SIG-M5 treated with dmso at 0.1 percent for 504 hours (cell line): Measurements from ENCODE around the gene CALR3.
"Not testable (repeated sequence)": the region's sequence is repeated elsewhere in the genome, so short reads cannot be mapped to it uniquely, and the experiment has no call there.

Experiments
- DNase-seq: peaks from one replicate; lab custom pipeline; 2025; ENCODE audit not compliant: unreplicated experiment; lab: John Stamatoyannopoulos, UW

The CALR3 gene

DNA sequence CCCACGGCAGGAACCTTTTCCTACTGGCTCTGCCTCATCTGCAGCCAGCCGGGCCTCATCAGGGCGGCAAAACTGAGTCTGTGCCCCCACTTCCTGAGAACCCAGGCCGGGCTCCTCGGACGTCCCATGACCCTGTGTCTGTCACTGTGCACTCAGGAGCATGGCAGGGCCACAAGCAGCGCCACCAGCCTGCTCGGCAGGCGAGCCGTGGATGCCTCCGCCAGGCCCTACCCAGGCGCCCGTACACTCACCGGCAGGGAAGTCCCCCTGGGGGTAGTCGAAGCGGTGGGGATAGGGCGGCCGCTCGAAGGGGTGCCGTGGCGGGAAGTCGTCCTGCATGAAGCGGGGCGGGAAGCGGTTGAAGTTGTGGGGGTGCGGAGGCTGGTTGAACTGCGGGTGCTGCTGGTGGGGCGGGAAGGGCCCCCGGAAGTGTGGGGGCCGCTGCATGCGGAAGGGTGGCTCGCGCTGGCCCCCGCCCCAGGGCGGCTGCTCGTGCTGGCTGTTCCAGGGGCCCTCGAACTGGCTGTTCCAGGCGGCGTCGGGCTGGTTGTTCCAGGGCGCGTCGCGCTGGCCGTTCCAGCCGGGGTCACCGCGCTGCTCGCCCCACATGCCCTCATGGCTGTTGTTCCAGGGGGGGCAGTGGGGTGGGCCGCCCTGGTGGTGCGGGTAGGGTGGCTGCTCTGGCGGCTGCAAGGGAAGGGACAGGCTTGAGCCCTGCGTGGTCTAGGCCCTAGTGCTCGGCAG is 29.2 kb upstream of the CALR3 start:
- no peak for DNase-seq

DNA sequence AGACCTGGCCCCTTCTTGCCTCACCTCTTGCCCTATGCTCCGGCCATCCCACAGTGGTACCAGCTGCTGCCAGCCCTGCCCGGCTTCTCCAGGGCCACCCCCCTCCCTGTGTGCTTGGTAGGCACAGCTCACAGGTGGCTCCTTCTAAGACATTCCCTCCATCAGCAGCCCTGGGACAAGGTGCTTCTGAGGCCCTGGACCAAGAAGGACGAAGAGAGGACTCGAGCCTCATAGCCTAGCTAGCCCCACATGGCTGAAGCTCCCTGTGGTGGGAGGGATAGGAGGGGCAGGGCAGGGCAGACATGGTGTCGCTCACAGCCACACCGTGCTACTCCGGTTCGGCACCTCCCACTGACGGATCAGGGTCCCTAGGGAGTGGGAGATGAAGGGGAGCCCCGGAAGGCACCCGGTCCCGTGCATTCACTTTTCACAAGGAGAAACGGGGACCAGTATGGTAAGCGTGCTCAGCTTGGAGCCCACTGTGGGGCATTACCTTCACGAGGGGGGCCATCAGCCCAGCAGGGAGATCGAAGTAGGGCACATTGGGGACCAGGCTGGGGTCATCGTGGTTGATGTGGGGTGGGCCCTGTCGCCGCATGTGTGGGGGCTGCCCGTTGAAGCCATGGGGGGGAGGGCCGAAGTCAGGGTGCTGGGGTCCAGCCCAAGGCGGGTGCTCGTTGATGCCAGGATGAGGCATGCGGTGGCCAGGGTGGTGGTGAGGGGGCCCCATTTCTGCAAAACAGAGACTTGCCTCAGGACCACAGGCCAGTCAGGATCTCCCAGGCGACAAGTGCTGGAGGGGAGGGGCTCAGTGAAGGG is 26.8 kb upstream of the CALR3 start:
- DNase-seq, result no peak

DNA sequence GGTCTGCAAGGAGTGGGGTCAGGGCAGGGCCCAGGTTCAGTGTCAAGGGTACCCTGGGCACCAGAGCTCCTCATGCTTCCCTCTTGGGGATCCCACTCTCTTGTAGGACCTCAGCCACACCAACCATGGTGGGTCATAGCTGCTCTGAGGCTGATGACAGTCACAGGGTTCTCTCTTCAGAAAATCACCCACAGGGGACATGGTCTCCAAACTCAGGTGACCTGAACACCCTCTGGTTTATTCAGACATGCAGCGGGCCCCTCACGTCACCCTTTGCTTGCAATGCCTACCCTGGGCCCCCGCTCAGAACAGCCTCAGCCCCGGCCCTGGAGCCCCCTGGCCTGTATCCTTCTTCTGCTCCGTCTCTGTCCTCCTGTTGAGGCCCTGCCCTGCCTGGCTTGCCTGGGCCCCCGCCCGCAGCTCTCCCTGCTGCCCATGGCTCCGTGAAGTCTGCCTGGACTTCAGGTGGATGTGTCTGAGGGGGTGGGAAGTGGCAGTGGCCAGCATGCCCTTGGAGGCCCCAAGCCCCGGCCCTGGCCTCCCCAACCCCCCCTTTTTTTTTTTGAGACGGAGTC is 25.8 kb upstream of the CALR3 start:
- no peak for DNase-seq

DNA sequence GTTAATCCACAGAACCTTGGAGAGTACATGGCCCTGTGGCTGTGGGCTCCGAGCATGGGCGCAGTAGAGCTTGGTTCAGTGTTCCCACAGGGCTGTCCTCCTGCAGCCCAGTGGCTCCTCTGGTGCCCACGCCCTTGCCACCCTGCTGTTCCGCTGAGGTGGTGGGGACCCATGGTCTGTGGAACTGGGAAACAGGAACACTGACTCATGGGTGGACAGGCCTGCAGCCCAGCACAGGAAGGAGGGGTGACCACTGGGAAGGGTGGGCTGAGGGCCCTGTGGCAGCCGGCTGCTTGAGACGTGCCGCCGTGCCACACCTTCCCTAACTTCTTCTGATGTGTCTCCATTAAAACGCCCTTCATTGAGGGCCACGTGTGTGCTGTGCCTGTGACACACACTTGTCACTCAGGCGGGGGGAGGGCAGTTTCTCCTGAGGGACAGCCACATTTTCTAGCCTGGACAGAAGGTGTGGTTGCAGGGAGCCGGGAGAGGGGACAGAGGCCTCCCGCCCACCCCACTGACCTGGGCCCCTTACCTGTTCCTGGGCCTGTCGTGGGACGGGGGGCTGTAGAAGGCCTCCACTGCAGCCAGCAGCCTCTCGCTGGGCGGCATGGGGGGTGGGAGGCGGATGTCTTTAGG is 25.1 kb upstream of the CALR3 start:
- no peak for DNase-seq

DNA sequence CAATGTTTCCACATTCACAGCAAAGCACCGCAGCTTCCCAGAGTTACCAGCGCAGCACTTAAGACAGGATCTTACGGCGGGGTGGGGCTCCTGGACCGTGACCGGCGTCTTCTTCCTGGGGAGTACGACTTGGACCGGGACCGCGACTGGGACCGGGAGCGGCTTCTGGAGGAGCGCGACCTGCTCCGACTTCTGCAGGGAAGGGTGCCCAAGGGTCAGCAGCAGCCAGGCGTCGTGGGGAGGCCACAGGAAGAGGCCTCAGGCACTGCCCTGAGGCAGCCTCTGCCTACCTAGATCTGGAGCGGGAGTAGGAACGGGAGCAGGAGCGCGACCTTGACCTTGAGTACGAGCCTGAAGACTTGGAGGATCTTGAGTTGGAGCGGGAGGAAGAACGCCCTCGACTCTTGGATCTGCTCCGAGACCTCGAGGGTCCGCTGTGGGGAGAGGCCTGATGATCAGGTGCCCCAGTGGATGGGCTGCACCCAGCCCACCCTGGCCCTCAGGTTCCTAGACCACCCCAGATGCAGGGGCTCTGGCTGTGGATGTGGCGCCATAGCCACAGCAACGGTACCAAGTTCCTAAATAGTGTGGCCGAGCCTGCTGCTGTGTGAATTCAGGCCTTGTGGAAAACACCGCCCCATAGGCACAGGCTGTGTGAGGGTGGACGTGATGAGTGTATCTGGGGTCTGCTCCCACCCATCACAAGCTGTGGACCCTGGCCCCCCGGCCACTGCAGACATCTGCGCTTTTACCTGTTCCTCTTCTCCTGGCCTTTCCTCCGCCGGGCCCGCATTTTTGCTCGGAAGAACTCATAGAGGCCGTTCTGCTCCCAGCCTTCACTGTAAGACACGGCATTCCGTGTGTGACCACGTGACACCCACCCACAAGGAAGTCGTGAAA is 24.4 kb upstream of the CALR3 start:
- DNase-seq, result no peak

DNA sequence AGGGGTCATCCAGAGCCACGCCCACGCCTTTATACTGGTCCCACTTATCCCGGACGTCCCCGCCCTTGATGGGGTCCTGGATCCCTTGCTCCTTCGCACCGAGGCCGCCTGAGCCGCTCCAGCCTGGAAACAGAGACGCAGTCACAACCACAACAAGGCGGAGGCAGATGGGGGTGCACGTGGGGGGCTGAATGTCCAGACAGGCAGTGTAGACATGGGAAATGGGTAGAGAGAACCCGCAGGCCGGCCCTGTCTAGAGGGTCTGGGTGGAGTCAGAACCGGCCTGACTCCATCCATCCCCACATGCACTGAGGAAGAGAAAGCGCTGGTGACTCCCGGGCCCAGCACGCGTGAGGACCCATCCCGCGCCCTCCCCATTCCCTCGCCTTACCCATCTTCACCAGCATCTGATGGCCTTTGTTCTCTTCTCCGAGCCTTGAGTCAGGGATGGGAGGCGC is 23.3 kb upstream of the CALR3 start:
- DNase-seq, result no peak

DNA sequence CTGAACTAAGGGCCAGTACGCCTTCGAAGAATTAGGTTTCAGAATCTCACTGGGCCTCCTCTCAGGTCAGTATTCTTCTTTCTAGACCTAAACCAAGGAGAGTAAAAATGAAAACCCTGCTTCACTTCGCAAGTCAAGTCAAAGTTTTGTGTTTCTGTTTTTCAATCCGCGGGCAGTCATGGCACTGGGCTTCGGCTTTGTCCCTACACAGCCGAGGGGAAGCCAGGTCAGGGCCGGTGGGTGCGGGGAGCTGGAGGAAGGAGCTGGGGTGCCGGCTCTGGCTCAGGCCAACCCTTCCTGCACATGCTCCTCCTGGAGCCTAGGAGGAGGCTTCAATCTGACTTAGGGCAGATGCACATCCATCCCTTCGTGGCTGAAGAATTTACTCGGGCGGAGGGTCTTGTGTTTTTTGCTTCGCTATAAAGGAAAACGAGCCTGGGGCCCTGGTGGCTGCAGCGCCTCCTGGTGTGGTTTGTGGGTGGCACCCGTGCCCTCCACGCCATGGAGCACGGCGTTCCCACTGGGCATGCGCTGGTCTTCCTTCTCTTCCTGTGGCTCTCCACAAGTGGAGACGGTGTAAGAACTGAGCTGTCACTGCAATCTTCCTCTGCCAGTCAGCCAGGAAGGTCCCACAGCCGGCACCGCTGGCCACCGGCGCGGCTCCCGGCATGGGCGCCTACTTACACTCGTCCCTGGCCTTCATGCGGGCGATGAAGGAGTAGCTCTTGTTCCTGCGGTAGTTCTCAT is 22.7 kb upstream of the CALR3 start:
- DNase-seq, result no peak

DNA sequence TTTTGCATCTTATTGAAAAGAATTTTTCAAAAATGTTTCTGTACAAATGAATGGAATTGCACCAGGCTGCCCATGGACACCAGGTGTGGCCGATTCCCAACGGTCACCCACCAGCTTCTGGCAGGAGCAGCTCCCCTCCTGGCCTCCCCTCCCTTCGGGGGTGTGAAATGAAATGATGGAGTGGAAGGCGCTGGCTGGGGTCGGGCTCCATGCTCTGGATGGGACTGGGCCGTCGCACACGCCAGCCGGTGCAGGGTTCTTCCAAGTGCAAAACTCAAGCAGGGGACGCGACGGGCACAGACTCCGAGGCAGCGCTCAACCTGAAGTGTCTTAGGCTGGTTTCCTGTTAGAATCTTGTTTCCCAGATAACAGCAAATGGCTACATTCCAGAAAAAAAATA is 22.1 kb upstream of the CALR3 start:
- no peak for DNase-seq

DNA sequence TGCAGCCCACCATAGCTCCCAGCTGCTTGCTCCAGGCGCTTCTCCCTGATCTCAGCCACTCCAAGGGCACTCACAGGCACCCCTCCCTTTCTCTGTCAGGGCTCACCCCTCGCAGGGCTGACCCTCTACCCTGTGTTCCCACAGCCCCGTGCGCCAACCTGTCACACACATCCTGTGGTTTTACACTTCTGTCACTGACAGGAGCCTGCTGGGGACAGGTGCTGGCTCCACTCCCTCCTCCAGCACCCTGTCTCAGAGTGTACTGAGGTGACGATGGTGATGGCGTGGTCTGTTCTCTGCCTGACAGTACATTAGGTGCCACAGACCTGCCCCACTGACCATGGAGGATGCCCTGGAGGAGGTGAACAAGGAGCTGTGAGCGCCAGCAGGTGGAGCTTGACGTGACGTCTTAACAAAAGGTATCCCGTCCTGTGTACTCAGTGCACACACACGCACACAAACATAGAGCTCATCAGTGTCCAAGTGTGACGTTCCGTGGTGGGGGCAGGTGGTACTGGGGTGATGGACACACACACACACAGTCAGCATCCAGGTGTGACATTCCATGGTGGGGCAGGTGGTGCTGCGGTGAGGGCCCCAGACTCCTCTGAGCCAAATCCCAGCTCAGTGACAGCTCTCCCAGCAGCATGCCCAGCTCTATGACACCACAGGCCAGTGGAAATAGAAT is 21.1 kb upstream of the CALR3 start:
- no peak for DNase-seq

DNA sequence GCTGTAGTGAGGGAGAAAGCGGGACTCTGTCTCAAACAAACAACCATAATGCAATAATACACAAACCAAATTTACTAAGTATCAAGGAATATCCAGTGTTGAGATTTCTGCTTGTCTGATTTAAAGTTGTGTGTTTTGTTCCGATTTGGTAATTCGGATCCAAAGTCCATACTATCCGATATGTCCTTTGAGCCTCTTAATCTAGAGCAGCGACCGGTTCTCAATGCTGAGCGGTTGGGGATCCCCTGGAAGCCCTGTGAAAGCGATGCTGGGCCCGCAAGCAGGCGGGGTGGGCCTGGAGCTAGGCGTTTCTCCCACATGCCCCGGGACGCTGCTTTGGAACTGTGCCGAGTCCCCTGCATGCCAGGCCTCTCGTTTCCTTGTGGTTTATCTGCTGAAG is 20.4 kb upstream of the CALR3 start:
- DNase-seq, result no peak

DNA sequence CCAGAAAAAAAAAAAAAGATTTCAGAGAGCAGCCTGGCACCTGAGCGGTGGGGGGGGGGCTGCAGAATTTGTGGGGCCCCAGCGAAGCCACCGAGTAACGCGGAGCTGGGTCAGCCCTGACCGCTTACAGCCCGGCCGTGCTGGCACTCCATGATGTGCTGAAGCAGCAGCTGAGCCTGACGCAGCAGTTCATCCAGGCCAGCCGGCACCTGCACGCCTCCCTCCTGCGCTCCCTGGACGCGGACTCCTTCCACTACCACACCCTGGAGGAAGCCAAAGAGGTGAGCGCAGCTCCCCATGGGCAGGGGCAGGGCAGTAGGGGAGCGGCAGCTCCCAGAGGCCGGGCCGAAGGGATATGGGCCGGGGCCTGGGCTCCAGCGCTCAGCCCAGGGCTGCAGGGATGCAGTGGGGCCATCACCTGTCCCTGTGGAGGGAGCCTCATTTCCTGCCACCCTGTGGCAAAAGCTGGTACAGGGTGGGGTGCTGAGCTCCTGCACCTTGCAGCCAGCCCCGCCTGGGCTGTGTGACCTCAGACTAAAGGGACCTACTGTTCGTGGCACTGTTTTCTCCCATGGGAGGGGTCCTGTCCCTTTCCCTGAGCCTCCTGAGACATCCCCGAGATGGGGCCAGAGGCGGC is 18.5 kb upstream of the CALR3 start:
- no peak for DNase-seq

DNA sequence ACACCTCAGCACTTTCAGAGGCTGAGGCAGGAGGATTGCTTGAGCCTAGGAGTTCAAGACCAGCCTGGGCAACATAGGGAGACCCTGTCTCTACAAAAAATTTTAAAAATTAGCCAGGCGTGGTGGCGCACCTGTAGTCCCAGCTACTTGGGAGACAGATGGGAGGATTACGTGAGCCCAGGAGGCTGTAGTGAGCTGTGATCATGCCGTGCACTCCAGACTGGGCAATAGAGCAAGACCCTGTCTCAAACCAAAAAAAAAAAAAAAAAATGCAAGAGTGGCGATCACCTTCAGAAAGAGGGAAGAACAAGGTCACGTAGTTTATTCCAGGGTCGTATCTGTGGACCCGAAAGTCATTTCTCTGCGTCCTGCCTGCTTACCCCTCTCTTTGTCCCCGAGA is 16.6 kb upstream of the CALR3 start:
- DNase-seq, result not testable (repeated sequence)

DNA sequence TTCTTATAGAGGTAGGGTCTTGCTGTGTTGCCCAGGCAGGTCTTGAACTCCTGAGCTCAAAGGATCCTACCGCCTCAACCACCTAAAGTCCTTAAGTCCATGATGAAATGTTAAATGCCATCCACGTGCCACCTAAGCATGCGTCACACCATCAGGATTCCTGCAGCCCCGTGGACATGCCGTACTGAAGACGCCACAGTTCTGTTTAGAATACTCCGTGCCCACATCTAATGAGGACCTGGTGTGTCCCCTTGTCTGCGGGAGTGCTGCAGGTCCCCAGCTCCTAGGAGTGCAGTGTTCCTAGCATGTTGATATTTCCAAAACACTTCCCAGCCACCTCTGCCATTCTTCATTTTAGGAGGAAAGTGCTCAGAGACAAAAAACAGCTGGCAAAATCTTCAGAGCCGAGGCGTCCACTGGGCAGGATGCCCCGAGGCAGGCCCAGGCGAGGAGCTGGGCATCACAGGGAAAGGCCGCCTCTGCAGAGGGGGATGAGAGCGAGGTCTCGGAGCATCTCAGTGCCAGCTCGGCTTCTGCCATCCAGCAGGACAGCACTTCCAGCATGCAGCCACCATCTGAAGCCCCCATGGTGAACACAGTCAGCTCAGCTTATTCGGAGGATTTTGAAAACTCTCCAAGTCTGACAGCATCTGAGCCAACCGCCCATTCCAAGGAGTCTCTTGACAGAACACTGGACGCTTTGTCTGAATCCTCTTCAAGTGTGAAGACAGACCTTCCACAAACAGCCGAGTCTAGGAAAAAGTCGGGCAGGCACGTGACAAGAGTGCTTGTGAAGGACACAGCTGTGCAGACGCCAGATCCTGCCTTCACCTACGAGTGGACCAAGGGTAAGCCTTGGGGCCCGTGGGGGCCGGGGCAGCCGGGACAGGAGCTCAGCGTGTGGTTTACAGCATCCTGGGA is 13.4 kb upstream of the CALR3 start:
- no peak for DNase-seq

DNA sequence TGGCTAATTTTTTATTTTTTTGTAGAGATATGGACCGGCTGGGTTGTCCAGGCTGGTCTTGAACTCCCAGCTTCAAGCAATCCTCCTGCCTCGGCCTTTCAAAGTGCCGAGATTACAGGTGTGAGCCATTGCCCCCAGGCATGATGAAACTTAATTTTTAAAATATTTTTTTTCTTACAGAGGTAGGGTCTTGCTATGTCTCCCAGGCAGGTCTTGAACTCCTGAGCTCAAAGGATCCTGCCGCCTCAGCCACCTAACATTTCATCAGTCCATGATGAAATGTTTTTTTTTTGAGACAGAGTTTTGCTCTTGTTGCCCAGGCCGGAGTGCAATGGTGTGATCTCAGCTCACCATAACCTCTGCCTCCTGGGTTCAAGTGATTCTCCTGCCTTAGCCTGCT is 12.6 kb upstream of the CALR3 start:
- DNase-seq, result no peak

DNA sequence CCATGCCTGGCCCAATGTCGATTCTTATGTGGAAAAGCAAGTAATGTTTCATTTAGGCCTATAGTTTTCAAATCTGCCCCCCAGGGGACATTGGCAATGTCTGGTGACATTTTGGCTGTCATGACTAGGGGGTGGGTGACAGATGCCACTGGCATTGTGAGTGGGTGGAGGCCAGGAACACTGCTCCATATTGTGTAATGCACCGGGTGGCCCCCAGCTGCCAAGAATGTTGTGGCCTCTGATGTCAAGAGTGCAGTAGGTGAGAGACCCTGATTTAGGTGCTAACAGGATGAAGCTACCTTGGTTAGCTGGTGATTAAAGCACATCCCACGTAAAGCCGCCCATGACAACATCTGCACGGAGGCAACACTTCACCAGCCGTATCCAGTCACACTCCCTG is 11.0 kb upstream of the CALR3 start:
- no peak for DNase-seq

DNA sequence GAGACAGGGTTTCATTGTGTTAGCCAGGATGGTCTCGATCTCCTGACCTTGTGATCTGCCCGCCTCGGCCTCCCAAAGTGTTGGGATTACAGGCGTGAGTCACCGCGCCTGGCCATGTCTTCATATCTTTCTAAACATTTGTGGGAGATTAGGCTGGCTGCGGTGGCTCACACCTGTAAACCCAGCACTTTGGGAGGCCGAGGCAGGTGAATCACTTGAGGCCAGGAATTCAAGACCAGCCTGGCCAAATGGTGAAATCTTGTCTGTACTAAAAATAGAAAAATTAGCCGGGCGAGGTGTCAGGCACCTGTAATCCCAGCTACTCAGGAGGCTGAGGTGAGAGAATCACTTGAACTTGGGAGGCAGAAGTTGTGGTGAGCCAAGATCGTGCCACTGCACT is 10.2 kb upstream of the CALR3 start:
- DNase-seq, result not testable (repeated sequence)

DNA sequence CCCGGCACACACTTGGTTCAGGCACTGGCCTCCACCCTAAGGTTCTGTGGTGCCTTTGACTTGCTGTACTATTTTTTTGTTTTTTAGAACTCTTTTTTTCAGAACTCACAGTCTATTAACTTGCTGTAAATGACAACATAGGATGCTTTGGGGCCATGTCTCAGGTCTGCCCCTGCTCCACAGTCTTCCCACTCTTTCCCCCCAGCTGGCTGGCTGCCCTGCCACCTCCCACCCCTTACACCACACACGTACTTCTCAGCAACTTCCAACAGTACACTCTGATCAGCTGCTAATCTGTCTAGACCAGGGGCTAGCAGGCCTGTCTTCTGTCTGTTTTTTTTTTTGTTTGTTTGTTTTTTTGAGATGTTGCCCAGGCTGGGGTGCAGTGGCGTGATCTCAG is 8.3 kb upstream of the CALR3 start:
- no peak for DNase-seq

DNA sequence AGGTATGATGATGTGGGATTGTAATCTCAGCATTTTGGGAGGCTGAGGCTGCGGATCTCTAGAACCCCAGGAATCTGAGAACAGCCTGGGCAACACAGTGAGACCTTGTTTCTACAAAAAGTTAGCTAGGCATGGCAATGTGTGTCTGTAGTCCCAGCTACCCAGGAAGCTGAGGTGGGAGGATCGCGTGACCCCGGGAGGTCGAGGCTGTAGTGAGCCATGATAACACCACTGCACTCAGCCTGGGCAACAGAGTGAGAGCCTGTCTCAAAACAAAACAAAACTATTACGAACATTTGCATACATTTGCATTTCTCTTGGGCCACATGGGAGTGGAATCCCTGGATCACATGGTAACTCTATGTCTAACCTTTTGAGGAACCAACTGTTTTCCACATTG is 1.9 kb upstream of the CALR3 start:
- no peak for DNase-seq
